Dedifferentiated amniotic fluid mesenchymal stem cell (primary cell): Measurements from ENCODE around the gene SPEM2.
"Not testable (repeated sequence)": the region's sequence is repeated elsewhere in the genome, so short reads cannot be mapped to it uniquely, and the experiment has no call there.

Experiments used
- DNase-seq: peaks from one replicate; pipeline ENCODE4 v3.0.0-alpha.2; 2016; ENCODE audit errors: extremely low spot score

Gene SPEM2

GRCh38 chr17:7442142-7442541 is 16.7 kb downstream of the SPEM2 start:
- DNase-seq, result no peak

DNA sequence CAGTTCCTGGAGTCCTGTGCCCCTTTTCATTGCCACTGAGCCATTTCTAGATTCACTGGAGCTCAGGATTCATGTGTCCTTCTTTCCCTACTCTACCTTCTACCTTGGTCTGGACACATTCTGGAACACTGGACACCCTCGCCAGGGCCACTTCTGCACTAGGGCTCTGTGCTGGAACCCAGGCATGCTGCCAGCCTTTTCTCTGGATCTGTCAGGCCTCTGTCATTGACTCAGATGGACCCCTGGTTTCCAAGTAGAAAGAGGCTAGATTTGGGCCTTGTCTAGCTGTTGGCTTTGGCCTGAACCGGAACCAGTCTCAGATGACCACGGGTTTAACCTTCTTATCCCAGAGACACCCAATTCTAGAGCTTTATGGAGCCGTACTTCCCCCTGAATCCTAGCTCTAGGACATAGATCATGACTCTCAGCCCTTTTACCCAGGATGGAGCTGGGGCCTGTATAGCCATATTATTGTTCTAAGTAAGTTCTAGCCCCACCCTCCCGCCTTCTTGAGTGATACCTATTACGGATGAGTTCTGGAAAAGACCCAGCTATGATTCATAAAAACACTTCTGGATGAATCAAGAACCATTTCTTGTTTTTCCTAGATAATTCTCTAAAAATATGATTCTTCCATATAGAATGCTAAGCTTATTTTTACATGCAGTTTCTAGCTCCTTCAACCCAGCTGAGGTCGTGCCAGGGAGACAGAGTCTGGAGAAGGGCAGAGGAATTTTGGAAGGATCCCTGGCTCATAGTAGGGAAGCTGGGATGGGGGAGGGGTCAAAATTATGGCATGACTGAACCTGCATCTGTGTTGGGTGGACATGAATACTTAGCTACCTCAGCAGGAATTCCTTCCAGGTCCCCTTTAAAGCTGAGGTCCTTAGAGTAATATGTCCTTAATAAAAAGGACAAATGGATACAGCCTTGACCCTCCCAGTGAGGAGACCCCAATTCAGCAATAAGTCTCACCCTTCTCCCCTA is 18.4 kb downstream of the SPEM2 start:
- no peak for DNase-seq

GRCh38 chr17:7444682-7445618 is 19.5 kb downstream of the SPEM2 start, which contains the start of gene CHRNB1:
TSS of gene CHRNB1 (plus strand) at chr17:7445061. CDS start at chr17:7445128, 67 bp downstream.
- no peak for DNase-seq

GRCh38 chr17:7445619-7445968 is 20.2 kb downstream of the SPEM2 start:
- DNase-seq, result no peak

DNA sequence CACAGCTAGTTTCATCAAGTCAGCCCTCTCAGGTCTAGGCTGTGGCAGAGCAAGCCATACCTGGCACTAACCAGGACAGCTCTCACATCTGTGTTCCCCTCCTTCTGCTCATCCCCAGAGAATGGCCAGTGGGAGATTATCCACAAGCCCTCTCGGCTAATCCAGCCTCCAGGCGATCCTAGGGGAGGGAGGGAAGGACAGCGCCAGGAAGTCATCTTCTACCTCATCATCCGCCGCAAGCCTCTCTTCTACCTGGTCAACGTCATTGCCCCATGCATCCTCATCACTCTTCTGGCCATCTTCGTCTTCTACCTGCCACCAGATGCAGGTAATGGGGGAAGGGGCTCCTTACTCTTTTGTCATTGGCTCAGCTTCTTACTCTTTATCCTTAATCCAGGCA is 23.0 kb downstream of the SPEM2 start:
- no peak for DNase-seq

- no peak for DNase-seq
Observed at GRCh38 chr17:7459961-7460545, 34.6 kb downstream of the SPEM2 start.

- no peak for DNase-seq
Observed at GRCh38 chr17:7460850-7461660, 35.6 kb downstream of the SPEM2 start.

DNA sequence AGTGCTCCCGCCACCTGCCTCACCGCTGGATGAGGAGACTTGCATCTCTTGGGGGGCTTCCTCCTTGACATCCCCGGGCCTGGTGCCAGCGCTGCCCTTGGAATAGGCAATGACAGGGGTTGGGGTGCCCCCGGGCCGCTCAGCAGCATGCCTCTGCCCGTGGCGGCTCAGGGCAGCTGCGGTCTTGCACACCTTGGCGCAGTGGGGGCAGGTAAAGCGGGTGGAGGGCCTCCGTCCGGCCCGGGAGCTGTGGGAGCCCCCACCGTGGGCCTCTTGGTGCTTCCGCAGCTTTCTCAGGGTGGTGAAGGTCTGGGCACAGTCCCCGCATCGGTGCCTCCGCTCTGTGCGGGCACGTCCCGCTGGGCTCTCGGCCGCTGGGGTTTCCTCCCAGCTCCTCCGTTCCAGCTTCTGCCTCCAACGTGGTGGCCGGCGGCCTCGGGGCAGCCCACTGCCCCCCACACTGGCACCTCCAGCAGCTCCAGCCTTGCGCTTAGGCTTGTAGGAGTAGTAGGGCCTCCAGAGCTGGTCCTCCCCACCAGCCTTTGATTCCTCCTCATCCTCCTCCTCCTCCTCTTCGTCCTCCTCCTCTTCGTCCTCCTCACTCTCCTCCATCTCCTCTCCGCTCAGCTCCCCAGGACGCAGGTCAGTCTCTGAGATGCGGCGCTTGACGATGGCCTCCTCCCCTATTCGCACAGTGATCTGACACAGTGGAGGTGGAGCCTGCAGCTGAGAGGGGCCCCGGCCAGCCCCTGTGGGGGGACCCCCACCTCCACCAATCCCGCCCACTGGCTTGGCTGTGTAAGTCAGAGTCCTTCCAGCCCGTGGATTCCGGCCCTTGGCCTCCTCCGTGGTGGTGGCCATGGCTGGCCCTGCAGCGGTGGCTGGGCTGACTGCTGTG is 37.3 kb downstream of the SPEM2 start:
- no peak for DNase-seq

GRCh38 chr17:7463372-7463846 is 38.0 kb downstream of the SPEM2 start:
- no peak for DNase-seq

GRCh38 chr17:7464081-7464480 is 38.7 kb downstream of the SPEM2 start:
- no peak for DNase-seq

- DNase-seq, result no peak
Observed at GRCh38 chr17:7465597-7466275, 40.3 kb downstream of the SPEM2 start.

DNA sequence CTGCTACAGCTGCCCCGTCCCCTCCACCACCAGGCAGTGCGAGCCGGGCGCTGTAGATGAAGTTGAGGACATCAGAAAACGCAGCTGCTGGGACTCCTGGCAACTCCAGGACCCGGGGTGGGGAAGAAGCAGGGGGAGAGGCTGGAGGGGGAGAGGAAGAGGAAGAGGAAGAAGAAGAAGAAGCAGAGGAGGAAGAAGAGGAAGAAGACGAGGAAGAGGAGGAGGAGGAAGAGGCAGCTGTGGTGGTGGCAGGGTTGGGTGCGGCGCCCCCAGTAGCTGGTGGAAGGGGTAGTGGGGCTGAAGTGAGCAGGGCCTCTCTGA is 40.9 kb downstream of the SPEM2 start:
- no peak for DNase-seq

DNA sequence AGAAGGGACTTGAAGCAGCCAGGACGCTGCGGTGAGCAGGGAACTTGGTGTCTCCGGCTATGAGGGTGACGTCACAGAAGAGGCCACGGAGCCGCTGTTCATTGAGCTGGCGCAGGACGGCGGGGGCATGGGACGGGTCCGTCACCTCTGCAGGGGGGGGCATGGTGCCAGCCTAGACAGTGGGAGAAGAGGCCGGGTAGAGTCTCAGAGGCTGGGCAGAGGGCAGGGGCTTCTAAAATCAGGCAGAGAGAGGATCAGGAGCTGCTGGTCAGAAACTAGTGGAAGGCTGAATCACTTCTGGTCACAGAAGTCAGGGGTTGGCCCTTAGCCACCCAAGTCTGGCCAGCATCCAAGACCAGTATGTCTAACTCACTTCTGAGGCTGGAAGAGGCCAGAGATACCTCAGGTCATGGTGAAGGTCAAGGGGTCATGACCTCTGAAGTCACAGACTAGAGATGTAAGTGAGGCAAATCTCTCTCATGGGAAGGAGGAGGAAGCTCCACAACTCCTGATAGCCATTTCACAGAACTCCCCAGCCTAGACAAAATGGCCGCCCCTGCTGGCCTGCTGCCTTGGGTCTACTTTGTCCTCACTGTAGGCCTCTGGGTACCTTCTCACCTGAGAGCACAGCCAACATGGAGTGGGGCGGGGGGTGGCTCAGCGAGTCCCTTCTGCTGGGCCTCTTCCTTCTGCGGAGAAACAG is 41.4 kb downstream of the SPEM2 start:
- no peak for DNase-seq

GRCh38 chr17:7467498-7467897 is 42.1 kb downstream of the SPEM2 start:
- DNase-seq, result no peak

GRCh38 chr17:7468290-7468689 is 42.9 kb downstream of the SPEM2 start:
- no peak for DNase-seq

DNA sequence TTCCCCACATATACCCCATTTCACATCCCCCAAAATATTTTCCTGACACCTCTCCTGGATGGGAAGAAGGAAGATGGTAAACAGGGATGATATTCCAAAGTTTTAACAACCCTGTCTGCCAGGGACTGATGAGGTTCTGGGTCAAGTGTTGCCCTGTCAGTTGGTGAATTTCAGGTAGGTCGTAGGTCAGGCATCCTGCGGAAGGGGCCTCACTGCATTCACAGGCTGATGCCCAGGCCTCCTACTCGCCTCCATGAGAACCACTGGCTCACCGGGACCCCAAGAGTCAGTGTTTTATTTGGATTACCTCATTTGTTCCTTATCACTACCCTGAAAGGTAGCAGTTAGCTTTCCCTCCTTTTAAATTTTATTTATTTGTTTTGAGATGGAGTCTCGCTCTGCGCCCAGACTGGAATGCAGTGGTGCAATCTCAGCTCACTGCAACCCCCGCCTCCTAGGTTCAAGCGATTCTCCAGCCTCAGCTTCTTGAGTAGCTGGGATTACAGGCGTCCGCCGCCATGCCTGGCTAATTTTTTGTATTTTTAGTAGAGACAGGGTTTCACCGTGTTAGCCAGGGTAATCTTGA is 43.5 kb downstream of the SPEM2 start:
- DNase-seq, result no peak

DNA sequence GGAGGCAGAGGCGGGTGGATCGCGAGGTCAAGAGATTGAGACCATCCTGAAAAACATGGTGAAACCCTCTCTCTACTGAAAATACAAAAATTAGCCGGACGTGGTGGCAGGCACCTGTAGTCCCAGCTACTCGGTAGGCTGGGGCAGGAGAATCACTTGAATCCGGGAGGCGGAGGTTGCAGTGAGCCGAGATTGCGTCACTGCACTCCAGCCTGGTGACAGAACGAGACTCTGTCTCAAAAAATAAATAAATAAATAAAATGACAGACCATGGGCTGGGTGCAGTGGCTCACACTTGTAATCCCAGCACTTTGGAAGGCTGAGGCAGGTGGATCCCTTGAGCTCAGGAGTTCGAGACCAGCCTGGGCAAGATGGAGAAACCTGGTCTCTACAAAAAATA is 44.4 kb downstream of the SPEM2 start:
- not testable (repeated sequence) for DNase-seq

- DNase-seq, result not testable (repeated sequence)
Observed at GRCh38 chr17:7470457-7470973, 45.1 kb downstream of the SPEM2 start.
